H9 (cell line): ENCODE results near the gene DAZAP2. TPM values are rescaled to one million over a fixed set of nuclear protein-coding genes. Genes with fewer than 3 reads are reported as not detected.

Experiments
- DNase-seq: peaks from one replicate; pipeline ENCODE4 v3.0.0-alpha.2; 2017
- H2AFZ ChIP-seq: one replicate; pipeline ENCODE4 v1.6.1; 2013; ENCODE audit warnings: mild to moderate bottlenecking, low read length, control low read depth, moderate library complexity
- H2AK5ac ChIP-seq: 2 replicates; pipeline ENCODE4 v1.6.1; 2013; ENCODE audit warnings: low read length, control low read depth, mixed read lengths; ENCODE audit not compliant: insufficient read length
- H2BK120ac ChIP-seq: one replicate; pipeline ENCODE4 v1.6.1; 2013; ENCODE audit warnings: low read depth, mild to moderate bottlenecking, low read length, control low read depth, inconsistent platforms; ENCODE audit not compliant: poor library complexity, severe bottlenecking
- H2BK12ac ChIP-seq: 2 replicates; pipeline ENCODE4 v1.6.1; 2013; ENCODE audit warnings: low read length, control low read depth, mixed read lengths, low read depth; ENCODE audit not compliant: insufficient read length
- H2BK15ac ChIP-seq: 2 replicates; pipeline ENCODE4 v1.6.1; 2013; ENCODE audit warnings: low read depth, low read length, control low read depth
- H2BK20ac ChIP-seq: one replicate; pipeline ENCODE4 v1.6.1; 2013; ENCODE audit warnings: low read depth, mild to moderate bottlenecking, low read length, control low read depth, inconsistent platforms; ENCODE audit not compliant: poor library complexity, severe bottlenecking
- H2BK5ac ChIP-seq: 2 replicates; pipeline ENCODE4 v1.6.1; 2013; ENCODE audit warnings: low read length, control low read depth, mixed read lengths; ENCODE audit not compliant: insufficient read length
- H3K14ac ChIP-seq: 2 replicates; pipeline ENCODE4 v1.6.1; 2013; ENCODE audit warnings: low read length, control low read depth; ENCODE audit not compliant: insufficient read depth
- H3K18ac ChIP-seq: 2 replicates; pipeline ENCODE4 v1.6.1; 2013; ENCODE audit warnings: low read depth, mild to moderate bottlenecking, mixed read lengths, low read length, control low read depth; ENCODE audit not compliant: insufficient read length
- H3K23ac ChIP-seq: 2 replicates; pipeline ENCODE4 v1.6.1; 2013; ENCODE audit warnings: low read length, control low read depth, mixed read lengths, low read depth; ENCODE audit not compliant: insufficient read length
- H3K23me2 ChIP-seq: 2 replicates; pipeline ENCODE4 v1.6.1; 2013; ENCODE audit warnings: low read depth, mild to moderate bottlenecking, mixed read lengths, low read length, control low read depth; ENCODE audit not compliant: insufficient read length, poor library complexity, severe bottlenecking
- H3K27ac ChIP-seq: 2 replicates; pipeline ENCODE4 v1.5.1; 2013; ENCODE audit warnings: low read length, control low read depth, mixed read lengths, low read depth; ENCODE audit not compliant: insufficient read length
- H3K27me3 ChIP-seq: 2 replicates; pipeline ENCODE4 v1.6.1; 2013; ENCODE audit warnings: low read length, control low read depth, inconsistent platforms; ENCODE audit not compliant: insufficient read depth
- H3K4ac ChIP-seq: 2 replicates; pipeline ENCODE4 v1.6.1; 2013; ENCODE audit warnings: low read depth, mild to moderate bottlenecking, control low read depth, inconsistent platforms, low read length, moderate library complexity
- H3K4me1 ChIP-seq: 2 replicates; pipeline ENCODE4 v1.6.1; 2013; ENCODE audit warnings: low read length, control low read depth, inconsistent platforms; ENCODE audit not compliant: insufficient read depth
- H3K4me2 ChIP-seq: 2 replicates; pipeline ENCODE4 v1.6.1; 2013; ENCODE audit warnings: low read length, control low read depth, mixed read lengths; ENCODE audit not compliant: insufficient read length, insufficient read depth
- H3K56ac ChIP-seq: 2 replicates; pipeline ENCODE4 v1.6.1; 2013; ENCODE audit warnings: low read depth, mild to moderate bottlenecking, mixed read lengths, low read length, control low read depth; ENCODE audit not compliant: insufficient read length
- H3K79me1 ChIP-seq: 2 replicates; pipeline ENCODE4 v1.6.1; 2013; ENCODE audit warnings: low read depth, mild to moderate bottlenecking, moderate library complexity, low read length, control low read depth, inconsistent platforms; ENCODE audit not compliant: insufficient read depth, poor library complexity, severe bottlenecking
- H3K79me2 ChIP-seq: 2 replicates; pipeline ENCODE4 v1.6.1; 2013; ENCODE audit warnings: low read length, control low read depth, inconsistent platforms; ENCODE audit not compliant: insufficient read depth
- H3K9ac ChIP-seq: 2 replicates; pipeline ENCODE4 v1.6.1; 2013; ENCODE audit warnings: low read length, control low read depth, mixed read lengths; ENCODE audit not compliant: insufficient read length; ENCODE audit errors: extremely low read depth
- H3K9me3 ChIP-seq: one replicate; pipeline ENCODE4 v1.6.1; 2013; ENCODE audit warnings: low read depth, low read length, inconsistent platforms; ENCODE audit not compliant: control insufficient read depth
- H3T11ph ChIP-seq: one replicate; pipeline ENCODE4 v1.6.1; 2013; ENCODE audit warnings: mild to moderate bottlenecking, low read length, control low read depth, inconsistent platforms
- H4K20me1 ChIP-seq: one replicate; pipeline ENCODE4 v1.6.1; 2013; ENCODE audit not compliant: control insufficient read depth, insufficient read length, insufficient read depth
- H4K5ac ChIP-seq: 2 replicates; pipeline ENCODE4 v1.6.1; 2013; ENCODE audit warnings: low read depth, mild to moderate bottlenecking, mixed read lengths, low read length, control low read depth; ENCODE audit not compliant: insufficient read length
- H4K8ac ChIP-seq: replicated peaks from 2 replicates; pipeline ENCODE4 v1.6.1; 2013; ENCODE audit warnings: low read length, control low read depth, mixed read lengths, low read depth; ENCODE audit not compliant: insufficient read length
- H4K91ac ChIP-seq: 2 replicates; pipeline ENCODE4 v1.6.1; 2013; ENCODE audit warnings: low read depth, mild to moderate bottlenecking, moderate library complexity, mixed read lengths, low read length, control low read depth; ENCODE audit not compliant: insufficient read length
- H3K27ac Mint-ChIP-seq, 3 experiments: 2 replicates in 2 of 3; 3 replicates in 1 of 3; pipeline ENCODE4 v1.8.0; 2020 to 2021; ENCODE audit warnings: mixed read lengths in 3 of 3, mild to moderate bottlenecking in 1 of 3, moderate library complexity in 1 of 3
- H3K27me3 Mint-ChIP-seq: 2 replicates; pipeline ENCODE4 v1.8.0; 2021; ENCODE audit warnings: low read depth, mild to moderate bottlenecking, moderate library complexity, mixed read lengths
- H3K36me3 Mint-ChIP-seq, 3 experiments: 2 replicates in 2 of 3; 3 replicates in 1 of 3; pipeline ENCODE4 v1.8.0; 2020 to 2021; ENCODE audit warnings: low read depth in 3 of 3, mixed read lengths in 3 of 3; ENCODE audit not compliant: insufficient read depth in 1 of 3
- H3K4me1 Mint-ChIP-seq, 2 experiments: 2 replicates each; pipeline ENCODE4 v1.8.0; 2020; ENCODE audit warnings: mixed read lengths in 2 of 2
- H3K4me3 Mint-ChIP-seq, 2 experiments: 2 replicates in 1 of 2; 3 replicates in 1 of 2; pipeline ENCODE4 v1.8.0; 2020 to 2021; ENCODE audit warnings: mild to moderate bottlenecking in 2 of 2, mixed read lengths in 2 of 2, moderate library complexity in 1 of 2
- H3K9me3 Mint-ChIP-seq, 2 experiments: 2 replicates in 1 of 2; 3 replicates in 1 of 2; pipeline ENCODE4 v1.8.0; 2020; ENCODE audit warnings: mild to moderate bottlenecking in 2 of 2, mixed read lengths in 2 of 2, moderate library complexity in 1 of 2
- WGBS: extraction: QIAGEN DNeasy Blood & Tissue Kit; methylation state at CpG from one replicate; pipeline ENCODE4 v1.1.7; 2013; ENCODE audit warnings: missing lambda C conversion rate, low lambda C conversion rate, mixed read lengths; ENCODE audit not compliant: insufficient read length; ENCODE audit errors: extremely low coverage; 5-methylcytosine and 5-hydroxymethylcytosine counted together
- total RNA-seq: library from RNA; stranded (reverse); gene quantifications from 2 replicates; pipeline ENCODE4 v1.2.1, GENCODE V29; 2021
- TF ChIP-seq, protein P1 (sequence below): fragments of 200-600 bp; sonication (generic); conservative IDR thresholded peaks from 3 replicates; pipeline ENCODE4 v1.8.0; 2021; ENCODE audit warnings: antibody characterized with exemption, mild to moderate bottlenecking

DAZAP2 gene
- total RNA-seq, 1 experiment from 2014 or later: 23.6 TPM

DNA sequence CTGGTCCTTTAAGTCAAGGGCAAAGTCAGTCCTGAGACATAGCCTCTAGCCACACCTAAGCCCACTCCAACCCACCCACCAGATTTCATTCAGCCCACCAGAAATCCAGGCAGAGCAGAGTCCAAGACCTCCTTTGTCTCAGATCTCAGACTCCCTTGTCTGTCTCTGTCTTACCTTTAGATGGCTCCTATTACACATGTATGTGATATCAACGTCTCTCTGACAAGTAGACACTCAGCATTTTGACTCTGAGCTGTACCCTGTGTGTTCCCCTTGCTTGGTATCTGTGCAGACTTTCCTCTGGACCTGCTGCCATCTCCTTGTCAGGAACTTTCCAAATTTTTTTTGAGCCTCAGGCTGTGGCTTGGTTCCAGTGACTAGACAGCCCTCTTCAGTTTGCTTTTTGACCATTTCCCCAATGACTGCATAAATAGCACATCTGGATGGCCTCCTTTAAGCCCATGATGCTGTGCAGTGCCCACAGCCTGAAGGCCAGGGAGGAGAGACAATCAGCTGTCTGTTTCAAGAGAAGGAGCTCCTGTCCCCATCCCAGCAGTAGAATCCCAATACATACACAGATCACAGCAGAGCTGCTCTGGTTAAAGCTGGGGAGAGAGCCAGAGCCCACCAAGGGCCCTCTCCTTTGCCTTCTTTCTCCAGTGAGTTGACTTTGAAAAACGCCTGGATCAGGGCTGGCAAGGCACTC, 27.8 kb upstream of the DAZAP2 start:
- H4K5ac ChIP-seq: no peak overlapping the region
- H4K91ac ChIP-seq: no peak overlapping the region
- Mint-ChIP-seq H3K4me1 (no peaks in the 10 kb centered on the region), H3K27ac (no peak overlapping the region), H3K9me3 (no peaks in the 10 kb centered on the region), H3K36me3 (peaks cover 0 to 19% (median 8%) of the 10 kb centered on the region in 3 experiments; a peak in 5 of 7 replicates), H3K4me3 (no peak overlapping the region), H3K27me3 (no peaks in the 10 kb centered on the region)
- DNase-seq: no peak
- H3K79me1 ChIP-seq: no peaks in the 10 kb centered on the region
- no peak overlapping the region for H2BK120ac ChIP-seq
- H3K23ac ChIP-seq: no peak overlapping the region
- H2BK20ac ChIP-seq: no peak overlapping the region
- H3K4me1 ChIP-seq: no peaks in the 10 kb centered on the region
- no peak overlapping the region for H4K8ac ChIP-seq
- no peaks in the 10 kb centered on the region for H4K20me1 ChIP-seq
- no peak overlapping the region for H3K27ac ChIP-seq
- TF ChIP-seq, protein P1, sequence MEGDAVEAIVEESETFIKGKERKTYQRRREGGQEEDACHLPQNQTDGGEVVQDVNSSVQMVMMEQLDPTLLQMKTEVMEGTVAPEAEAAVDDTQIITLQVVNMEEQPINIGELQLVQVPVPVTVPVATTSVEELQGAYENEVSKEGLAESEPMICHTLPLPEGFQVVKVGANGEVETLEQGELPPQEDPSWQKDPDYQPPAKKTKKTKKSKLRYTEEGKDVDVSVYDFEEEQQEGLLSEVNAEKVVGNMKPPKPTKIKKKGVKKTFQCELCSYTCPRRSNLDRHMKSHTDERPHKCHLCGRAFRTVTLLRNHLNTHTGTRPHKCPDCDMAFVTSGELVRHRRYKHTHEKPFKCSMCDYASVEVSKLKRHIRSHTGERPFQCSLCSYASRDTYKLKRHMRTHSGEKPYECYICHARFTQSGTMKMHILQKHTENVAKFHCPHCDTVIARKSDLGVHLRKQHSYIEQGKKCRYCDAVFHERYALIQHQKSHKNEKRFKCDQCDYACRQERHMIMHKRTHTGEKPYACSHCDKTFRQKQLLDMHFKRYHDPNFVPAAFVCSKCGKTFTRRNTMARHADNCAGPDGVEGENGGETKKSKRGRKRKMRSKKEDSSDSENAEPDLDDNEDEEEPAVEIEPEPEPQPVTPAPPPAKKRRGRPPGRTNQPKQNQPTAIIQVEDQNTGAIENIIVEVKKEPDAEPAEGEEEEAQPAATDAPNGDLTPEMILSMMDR: no peak
- H3K56ac ChIP-seq: no peak overlapping the region
- no peak overlapping the region for H3T11ph ChIP-seq
- H3K9ac ChIP-seq: no peak overlapping the region
- H2BK5ac ChIP-seq: no peak overlapping the region
- H2AK5ac ChIP-seq: no peak overlapping the region
- H3K4ac ChIP-seq: no peak overlapping the region
- H3K79me2 ChIP-seq: no peaks in the 10 kb centered on the region
- WGBS: no CpG with 5 or more reads among the region's 2 CpGs
- H3K27me3 ChIP-seq: no peaks in the 10 kb centered on the region
- H3K14ac ChIP-seq: no peak overlapping the region; the same call in 1 of the 2 replicates
- H2BK12ac ChIP-seq: no peak overlapping the region
- H3K18ac ChIP-seq: no peak overlapping the region
- no peak overlapping the region for H2BK15ac ChIP-seq
- H3K4me2 ChIP-seq: no peak overlapping the region
- H3K9me3 ChIP-seq: no peaks in the 10 kb centered on the region
- H3K23me2 ChIP-seq: no peaks in the 10 kb centered on the region
- H2AFZ ChIP-seq: no peak overlapping the region
